HG03045 (cell line): ENCODE measurements around the gene CRADD.
"Not testable (repeated sequence)": the region's sequence is repeated elsewhere in the genome, so short reads cannot be mapped to it uniquely, and the experiment has no call there.

Experiments
- ATAC-seq: cut with Tn5 transposase; IDR thresholded peaks from one replicate; pipeline ENCODE4 v1.9.1; 2021; ENCODE audit warnings: mild to moderate bottlenecking, moderate library complexity; ENCODE audit not compliant: unreplicated experiment

CRADD gene

GRCh38 chr12:93862424-93862823, 185.2 kb downstream of the CRADD start:
- ATAC-seq = no peak

GRCh38 chr12:93865751-93866150, 188.6 kb downstream of the CRADD start:
- ATAC-seq = no peak

DNA sequence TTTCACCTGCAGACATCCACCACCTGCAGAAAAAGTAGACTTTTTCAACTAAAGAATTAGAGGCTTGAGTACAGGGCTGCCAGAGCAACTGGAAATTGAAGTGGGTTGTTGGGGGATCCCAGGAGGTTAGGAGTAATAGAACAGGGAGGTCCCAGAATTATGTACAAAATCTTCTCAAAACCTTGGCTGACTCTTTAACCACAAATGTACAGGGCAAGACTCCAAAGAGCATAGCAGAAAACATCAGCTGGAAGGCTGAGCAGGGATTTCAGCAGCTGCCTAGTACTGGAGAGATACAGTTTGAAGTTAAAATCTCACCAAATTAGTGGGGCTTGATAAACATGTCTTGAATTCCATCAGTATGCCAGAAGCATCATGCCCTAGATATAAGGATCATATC, 191.6 kb downstream of the CRADD start:
- no peak for ATAC-seq

- no peak for ATAC-seq
Observed at GRCh38 chr12:93870020-93870795, 193.0 kb downstream of the CRADD start.

DNA sequence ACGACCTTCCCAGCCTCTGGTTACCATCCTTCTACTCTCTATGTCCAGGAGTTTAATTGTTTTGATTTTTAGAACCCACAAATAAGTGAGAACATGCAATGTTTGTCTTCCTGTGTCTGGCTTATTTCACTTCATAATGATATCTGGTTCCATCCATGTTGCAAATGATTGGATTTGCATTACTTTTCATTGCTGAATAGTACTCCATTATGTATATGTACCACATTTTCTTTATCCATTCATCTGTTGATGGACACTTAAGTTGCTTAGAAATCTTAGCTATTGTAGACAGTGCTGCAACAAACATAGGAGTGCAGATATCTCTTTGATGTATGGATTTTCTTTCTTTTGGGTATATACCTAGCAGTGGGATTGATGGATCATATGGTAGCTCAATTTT, 194.4 kb downstream of the CRADD start:
- not testable (repeated sequence) for ATAC-seq

- ATAC-seq = no peak
Observed at GRCh38 chr12:93873561-93873960, 196.4 kb downstream of the CRADD start.

- ATAC-seq = no peak
Observed at GRCh38 chr12:93875157-93875556, 198.0 kb downstream of the CRADD start.

DNA sequence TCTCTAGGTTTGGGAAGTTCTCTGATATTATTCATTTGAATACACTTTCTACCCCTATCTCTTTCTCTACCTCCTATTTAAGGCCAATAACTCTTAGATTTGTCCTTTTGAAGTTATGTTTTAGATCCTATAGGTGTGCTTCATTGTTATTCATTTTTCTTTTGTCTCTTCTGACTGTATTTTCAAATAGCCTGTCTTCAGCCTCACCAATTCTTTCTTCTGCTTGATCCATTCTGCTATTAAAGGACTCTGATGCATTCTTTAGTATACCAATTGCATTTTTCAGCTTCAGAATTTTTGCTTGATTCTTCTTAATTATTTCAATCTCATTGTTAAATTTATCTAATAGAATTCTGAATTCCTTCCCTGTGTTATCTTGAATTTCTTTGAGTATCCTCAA, 199.2 kb downstream of the CRADD start:
- no peak for ATAC-seq

DNA sequence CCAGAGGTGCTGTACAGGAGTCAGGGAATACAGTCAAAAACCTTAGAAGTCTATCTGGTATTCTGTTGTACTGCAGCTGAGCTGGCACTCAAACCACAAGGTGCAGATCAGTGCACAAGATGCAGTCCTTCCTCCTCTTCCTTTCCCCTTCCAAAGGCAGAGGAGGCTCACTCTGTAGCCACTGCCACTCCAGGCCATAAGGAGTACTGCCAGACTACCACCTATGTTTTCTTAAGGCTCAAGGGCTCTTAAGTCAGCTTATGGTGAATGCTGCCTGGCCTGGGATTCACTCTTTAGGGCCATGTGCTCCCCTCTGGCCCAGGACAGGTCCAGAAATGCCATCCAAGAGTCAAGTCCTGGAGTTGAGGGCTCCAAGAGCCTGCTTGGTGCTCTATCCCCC, 200.3 kb downstream of the CRADD start:
- no peak for ATAC-seq

DNA sequence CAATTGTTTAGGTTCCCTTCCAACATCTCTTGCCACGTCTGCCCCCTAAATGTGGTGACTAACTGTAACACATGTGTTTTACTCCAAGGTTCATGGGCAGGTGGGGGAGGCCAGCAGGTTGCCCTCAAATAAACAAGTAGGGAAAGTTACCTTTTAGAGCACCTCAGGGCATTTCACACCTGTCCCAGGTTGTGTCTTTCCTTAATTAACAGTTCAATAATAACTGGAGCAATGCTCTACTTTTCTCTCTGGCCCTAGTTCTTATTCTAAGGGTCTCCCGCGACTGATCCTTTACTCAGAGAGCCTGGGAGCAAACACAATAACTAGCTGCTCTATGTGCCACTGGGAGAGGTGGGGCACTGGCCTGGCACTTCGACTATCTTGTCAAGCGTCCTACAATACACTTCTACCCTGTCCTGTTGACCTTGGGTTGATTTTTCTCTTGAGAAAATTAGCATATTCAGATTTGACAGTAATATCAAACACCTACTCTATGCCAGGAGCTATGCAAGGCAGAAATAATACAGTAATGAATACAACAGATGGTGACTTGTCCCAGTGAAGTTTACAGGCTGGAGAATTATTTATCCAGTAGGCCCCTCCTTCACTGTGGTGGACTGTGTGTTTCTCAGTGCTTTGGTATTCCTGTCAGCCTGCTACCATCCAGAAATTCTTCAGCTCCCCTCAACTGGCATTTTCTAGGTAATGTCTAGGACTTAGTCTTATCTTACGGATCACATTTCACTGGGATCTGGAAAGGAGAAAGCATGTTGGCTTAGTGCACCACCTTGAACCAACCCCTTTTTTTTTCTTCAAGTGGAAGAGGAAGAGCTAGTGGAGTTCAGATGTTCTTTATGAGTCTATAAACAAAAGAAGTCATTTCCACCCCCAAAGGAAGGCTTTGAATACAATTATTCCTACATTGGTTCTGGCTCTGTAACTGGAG, 202.6 kb downstream of the CRADD start:
- no peak for ATAC-seq

DNA sequence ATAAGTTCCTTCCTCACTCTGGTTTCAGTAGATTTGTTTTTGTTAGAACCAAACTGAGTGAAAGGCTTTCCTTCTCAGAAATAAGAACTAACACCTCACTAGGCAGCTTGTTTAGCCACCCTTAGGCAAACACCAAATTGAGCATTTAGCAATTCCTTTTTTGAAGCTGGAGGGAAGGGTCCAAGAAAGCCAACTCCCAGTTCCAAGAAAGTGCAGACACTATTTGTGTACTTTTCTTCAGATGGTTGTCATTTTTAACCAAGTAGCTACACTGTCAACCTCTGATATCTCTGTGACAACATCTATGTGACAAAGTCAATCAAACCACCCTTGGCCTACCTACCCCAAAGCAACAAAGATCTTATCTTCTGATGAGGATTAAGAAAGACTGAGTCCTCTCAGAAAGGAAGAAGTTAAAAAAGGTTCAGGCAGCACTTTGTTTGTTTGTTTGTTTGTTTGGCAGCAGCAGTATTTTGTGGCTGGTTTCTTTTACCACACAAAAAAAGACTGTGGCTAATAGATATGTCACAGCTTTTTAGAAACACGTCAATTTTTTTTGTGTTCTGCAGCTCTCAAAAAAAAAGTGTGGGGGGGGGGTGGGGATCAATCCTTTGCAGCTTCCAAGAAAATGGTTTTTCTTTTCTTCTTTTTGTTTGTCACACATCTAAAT, 203.8 kb downstream of the CRADD start:
- ATAC-seq = no peak

DNA sequence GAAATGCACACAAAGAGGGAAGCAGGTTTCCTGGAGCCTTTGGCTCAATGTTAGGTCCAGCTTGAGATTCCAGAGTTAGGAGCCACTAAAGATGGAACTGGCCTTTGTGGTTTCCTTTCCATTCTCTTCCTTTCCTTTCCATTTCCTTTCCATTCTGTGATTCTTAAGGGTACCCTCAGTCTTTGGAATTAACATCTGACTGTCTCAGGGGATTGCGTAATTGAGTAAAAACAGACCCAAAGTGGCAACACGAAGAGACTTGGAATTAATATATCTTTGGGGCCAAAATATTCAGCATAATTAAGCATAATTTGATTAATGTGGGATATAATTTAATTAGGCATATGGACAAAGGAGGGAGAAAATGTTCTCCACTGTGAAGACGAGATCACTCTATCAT, 205.6 kb downstream of the CRADD start:
- ATAC-seq = no peak

- no peak for ATAC-seq
Observed at GRCh38 chr12:93883436-93884154, 206.4 kb downstream of the CRADD start.

- no peak for ATAC-seq
Observed at GRCh38 chr12:93884794-93885460, 207.8 kb downstream of the CRADD start.

DNA sequence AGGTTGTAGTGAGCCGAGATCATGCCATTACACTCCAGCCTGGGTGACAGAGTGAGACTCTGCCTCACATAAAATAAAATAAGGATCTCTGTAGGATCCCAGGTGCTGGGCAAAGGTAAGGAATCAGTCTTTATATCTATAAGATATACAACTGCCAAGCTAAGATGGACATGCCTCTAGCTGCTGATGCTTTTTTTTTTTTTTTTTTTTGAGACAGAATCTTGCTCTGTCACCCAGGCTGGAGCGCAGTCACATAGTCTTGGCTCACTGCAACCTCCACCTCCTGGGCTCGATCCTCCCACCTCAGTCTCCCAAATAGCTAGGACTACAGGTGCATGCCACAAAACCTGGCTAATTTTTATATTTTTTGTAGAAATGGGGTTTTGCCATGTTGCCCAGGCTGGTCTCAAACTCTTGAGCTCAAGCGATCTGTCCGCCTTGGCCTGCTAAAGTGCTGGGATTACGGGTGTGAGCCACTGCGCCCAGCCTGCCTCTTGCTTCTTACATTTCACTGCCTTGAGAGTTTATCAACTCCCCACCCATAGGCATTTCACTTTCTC, 208.9 kb downstream of the CRADD start:
- not testable (repeated sequence) for ATAC-seq

- ATAC-seq = no peak
Observed at GRCh38 chr12:93886533-93887511, 209.6 kb downstream of the CRADD start.

DNA sequence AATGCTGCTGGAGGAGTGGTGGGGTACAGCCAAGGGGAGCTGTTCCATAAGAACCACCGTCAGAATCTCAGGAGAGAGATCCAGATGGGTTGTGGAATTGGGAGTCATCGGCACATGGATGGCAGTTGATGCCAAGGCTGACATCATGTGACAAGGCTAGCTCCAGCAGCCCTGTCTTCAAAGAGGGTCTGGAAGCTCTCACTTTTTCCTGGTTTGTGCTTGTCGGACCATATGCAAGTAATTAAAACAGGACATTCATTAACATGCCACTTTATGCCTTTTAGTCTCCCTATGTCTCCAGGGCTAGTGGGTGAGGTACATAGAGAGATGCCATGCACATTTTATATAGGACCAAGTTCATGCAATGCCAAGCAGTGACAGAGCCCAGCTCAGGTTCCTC, 211.8 kb downstream of the CRADD start:
- no peak for ATAC-seq

DNA sequence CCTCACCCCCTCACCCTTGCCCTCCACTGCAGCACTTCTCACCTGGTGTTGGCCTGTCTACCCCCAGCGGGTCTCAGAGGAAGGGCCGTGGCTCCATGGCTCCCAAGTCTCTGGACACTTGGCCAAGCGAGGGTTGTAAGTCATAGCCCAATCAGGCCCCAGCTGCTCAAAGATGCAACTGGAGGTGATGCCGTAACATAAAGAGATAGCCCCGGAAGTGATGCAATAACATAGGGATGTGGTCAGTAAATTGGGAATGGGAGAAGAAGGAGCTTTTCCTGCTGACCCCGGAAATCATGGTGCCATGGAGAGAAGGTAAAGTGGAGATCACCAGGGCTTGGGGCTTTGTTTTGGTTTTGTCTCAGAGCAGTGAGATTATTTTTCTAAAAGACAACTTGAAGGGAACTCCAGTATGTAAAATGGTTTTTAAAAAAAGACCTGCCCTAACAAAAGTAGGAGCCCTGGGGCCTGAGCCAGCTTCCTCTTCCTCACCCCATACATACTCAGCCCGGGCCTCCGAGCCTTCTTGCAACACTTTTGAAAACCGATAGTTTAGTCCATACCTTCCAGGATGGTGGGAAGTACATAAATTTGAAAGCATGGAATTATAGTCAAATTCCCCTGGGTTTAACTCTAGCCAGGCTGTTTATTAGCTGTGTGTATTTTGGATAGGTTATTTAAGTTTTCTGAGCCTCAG, 212.5 kb downstream of the CRADD start:
- no peak for ATAC-seq
